ENCODE data around the gene TRDN. TPM values are rescaled to one million over a fixed set of nuclear protein-coding genes. Genes with fewer than 3 reads are reported as not detected.
"Not testable (repeated sequence)": the region's sequence is repeated elsewhere in the genome, so short reads cannot be mapped to it uniquely, and the experiment has no call there.

The TRDN gene
- total and polyA plus RNA-seq, 2 donors from 2014 or later: 0.19 TPM; not detected in 1

DNA sequence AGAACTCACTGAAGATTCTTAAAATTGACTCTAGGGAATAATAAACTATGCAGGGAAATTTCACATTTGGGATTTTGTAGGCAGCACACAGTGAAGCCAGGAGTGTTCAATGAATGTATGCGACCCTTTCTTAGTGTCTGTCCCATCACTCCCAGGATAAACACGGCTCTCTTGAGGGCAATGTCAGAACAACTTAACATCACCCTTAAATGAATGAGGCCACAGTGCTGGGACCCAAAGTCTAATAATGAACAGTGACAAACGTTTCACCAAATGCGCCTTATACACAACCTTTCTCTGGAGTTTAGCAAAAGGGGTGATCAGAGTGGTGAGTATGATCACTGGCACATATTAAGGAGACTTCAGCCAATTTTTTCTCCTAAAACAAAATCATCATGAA is 403.4 kb downstream of the TRDN start:
- Histone ChIP-seq H3K27me3 (ENCODE audit: control insufficient read depth, insufficient read depth, low read length) (no peaks in the 10 kb centered on the region), H3K27ac (ENCODE audit: low read depth in 2 of 2, low read length in 2 of 2) (no peak overlapping the region), H3K9me3 (ENCODE audit: control insufficient read depth in 2 of 3, insufficient read depth in 1 of 3, low read length in 3 of 3) (no peaks in the 10 kb centered on the region), H3K36me3 (ENCODE audit: control insufficient read depth in 2 of 3, insufficient read depth in 3 of 3, low read length in 3 of 3) (no peaks in the 10 kb centered on the region), H3K4me3 (ENCODE audit: low read length in 3 of 3) (no peak overlapping the region), H3K9ac (ENCODE audit: low read length in 3 of 3) (no peak overlapping the region), H3K4me1 (ENCODE audit: control insufficient read depth in 2 of 3, insufficient read depth in 2 of 3, low read depth in 1 of 3, low read length in 3 of 3) (no peaks in the 10 kb centered on the region)
- no peak for FAIRE-seq
- intact Hi-C loops (cut with DNase I): no loop called here
- no peak for DNase-seq
- TF ChIP-seq, protein P1, sequence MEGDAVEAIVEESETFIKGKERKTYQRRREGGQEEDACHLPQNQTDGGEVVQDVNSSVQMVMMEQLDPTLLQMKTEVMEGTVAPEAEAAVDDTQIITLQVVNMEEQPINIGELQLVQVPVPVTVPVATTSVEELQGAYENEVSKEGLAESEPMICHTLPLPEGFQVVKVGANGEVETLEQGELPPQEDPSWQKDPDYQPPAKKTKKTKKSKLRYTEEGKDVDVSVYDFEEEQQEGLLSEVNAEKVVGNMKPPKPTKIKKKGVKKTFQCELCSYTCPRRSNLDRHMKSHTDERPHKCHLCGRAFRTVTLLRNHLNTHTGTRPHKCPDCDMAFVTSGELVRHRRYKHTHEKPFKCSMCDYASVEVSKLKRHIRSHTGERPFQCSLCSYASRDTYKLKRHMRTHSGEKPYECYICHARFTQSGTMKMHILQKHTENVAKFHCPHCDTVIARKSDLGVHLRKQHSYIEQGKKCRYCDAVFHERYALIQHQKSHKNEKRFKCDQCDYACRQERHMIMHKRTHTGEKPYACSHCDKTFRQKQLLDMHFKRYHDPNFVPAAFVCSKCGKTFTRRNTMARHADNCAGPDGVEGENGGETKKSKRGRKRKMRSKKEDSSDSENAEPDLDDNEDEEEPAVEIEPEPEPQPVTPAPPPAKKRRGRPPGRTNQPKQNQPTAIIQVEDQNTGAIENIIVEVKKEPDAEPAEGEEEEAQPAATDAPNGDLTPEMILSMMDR (IDR thresholded peaks at IDR 0.05; ENCODE audit: borderline replicate concordance, extremely low read depth, insufficient read depth): no peak

DNA sequence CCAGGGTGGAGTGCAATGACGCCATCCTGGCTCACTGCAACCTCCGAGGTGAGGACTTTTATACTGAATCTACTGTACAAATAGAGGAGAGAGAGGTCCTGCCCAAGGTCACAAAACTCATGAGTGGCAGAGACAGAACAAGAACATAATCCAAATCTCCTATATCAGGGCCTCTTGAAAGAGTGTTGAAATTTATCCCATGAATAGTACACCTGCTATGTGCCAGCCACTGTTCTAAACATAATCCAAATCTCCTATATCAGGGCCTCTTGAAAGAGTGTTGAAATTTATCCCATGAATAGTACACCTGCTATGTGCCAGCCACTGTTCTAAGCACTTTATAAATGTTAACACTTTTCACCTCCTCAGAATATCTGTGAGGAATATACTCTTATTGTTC is 409.0 kb downstream of the TRDN start:
- H3K4me1 ChIP-seq (ENCODE audit: control insufficient read depth in 2 of 3, insufficient read depth in 2 of 3, low read depth in 1 of 3, low read length in 3 of 3); H3K9me3 ChIP-seq (ENCODE audit: control insufficient read depth in 2 of 3, insufficient read depth in 1 of 3, low read length in 3 of 3); H3K9ac ChIP-seq (ENCODE audit: low read length in 3 of 3); FAIRE-seq; DNase-seq; H3K4me3 ChIP-seq (ENCODE audit: low read length in 3 of 3); intact Hi-C loops (cut with DNase I); H3K36me3 ChIP-seq (ENCODE audit: control insufficient read depth in 2 of 3, insufficient read depth in 3 of 3, low read length in 3 of 3); H3K27ac ChIP-seq (ENCODE audit: low read depth in 2 of 2, low read length in 2 of 2); H3K27me3 ChIP-seq (ENCODE audit: control insufficient read depth, insufficient read depth, low read length): not testable (repeated sequence)

DNA sequence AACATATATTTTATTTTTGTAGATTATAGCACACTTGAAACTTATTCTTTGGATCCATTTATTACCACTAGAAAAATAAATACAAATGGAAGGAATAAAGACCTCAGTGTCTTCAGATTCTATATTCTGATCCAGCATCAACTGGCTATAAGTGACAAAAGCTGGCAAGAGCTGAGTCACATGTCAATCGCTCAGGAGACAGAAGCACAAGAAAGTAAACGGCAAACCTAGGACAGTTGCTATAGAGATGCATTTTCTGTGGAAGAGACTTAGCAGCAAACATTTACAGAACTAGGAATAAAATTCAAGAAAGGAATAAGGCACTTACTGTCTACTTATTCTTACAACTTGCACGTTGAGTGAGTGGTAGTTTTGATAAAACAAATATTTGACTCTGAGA is 410.4 kb downstream of the TRDN start:
- H3K9me3 ChIP-seq (ENCODE audit: control insufficient read depth in 2 of 3, insufficient read depth in 1 of 3, low read length in 3 of 3): no peaks in the 10 kb centered on the region
- no peak for FAIRE-seq
- intact Hi-C loops (cut with DNase I): no loop called here

DNA sequence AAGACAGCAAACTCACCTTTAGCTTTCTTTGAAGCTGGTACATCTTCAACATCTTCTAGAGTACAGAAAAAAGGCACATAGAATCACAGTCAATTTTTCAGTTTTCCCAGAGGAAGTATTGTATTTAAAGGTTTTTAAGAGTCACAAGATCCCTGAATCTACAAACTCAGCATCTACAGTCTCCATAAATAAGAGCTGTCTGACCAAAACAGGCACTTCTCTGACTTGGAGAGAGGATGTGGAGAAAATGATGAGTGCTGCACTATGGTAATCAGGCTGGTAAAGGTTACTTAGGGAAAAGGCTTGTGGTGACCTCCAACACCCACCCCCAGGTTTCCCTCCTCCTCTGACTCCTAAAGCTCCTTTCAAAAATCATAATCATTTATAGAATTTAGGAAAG is 412.7 kb downstream of the TRDN start:
- FAIRE-seq (no peak), DNase-seq (no peak)
- Histone ChIP-seq H3K27me3 (ENCODE audit: control insufficient read depth, insufficient read depth, low read length) (no peaks in the 10 kb centered on the region), H3K36me3 (ENCODE audit: control insufficient read depth in 2 of 3, insufficient read depth in 3 of 3, low read length in 3 of 3) (no peaks in the 10 kb centered on the region), H3K27ac (ENCODE audit: low read depth in 2 of 2, low read length in 2 of 2) (no peak overlapping the region), H3K9ac (ENCODE audit: low read length in 3 of 3) (no peak overlapping the region), H3K4me1 (ENCODE audit: control insufficient read depth in 2 of 3, insufficient read depth in 2 of 3, low read depth in 1 of 3, low read length in 3 of 3) (no peaks in the 10 kb centered on the region), H3K9me3 (ENCODE audit: control insufficient read depth in 2 of 3, insufficient read depth in 1 of 3, low read length in 3 of 3) (no peaks in the 10 kb centered on the region), H3K4me3 (ENCODE audit: low read length in 3 of 3) (no peak overlapping the region)
- TF ChIP-seq, protein P1 (IDR thresholded peaks at IDR 0.05; ENCODE audit: borderline replicate concordance, extremely low read depth, insufficient read depth): no peak
- intact Hi-C loops (cut with DNase I): no loop called here

More for the DNA sequence above, 410.4 kb downstream of the TRDN start:
- TF ChIP-seq, protein P1 (IDR thresholded peaks at IDR 0.05; ENCODE audit: borderline replicate concordance, extremely low read depth, insufficient read depth): no peak
- H3K27me3 ChIP-seq (ENCODE audit: control insufficient read depth, insufficient read depth, low read length): no peaks in the 10 kb centered on the region
- no peak overlapping the region for H3K4me3 ChIP-seq (ENCODE audit: low read length in 3 of 3)
- no peak overlapping the region for H3K9ac ChIP-seq (ENCODE audit: low read length in 3 of 3)
- no peaks in the 10 kb centered on the region for H3K4me1 ChIP-seq (ENCODE audit: control insufficient read depth in 2 of 3, insufficient read depth in 2 of 3, low read depth in 1 of 3, low read length in 3 of 3)
- H3K27ac ChIP-seq (ENCODE audit: low read depth in 2 of 2, low read length in 2 of 2): no peak overlapping the region
- H3K36me3 ChIP-seq (ENCODE audit: control insufficient read depth in 2 of 3, insufficient read depth in 3 of 3, low read length in 3 of 3): no peaks in the 10 kb centered on the region
- DNase-seq: no peak
